Measurements from ENCODE around the gene MGAT3. TPM values are rescaled to one million over a fixed set of nuclear protein-coding genes. Genes with fewer than 3 reads are reported as not detected.

MGAT3 gene
- total RNA-seq, 1 experiment from 2014 or later = 0.20 TPM

- no peaks in the 10 kb centered on the region for H3K79me2 ChIP-seq (ENCODE audit: insufficient read depth, low read length)
- ATAC-seq (no peak), DNase-seq (ENCODE audit: low read depth, low spot score) (no peak)
- H3K9me3 ChIP-seq (ENCODE audit: control insufficient read depth in 1 of 2, insufficient read depth in 1 of 2, low read depth in 1 of 2, low read length in 2 of 2) = no peaks in the 10 kb centered on the region
- no peak overlapping the region for H3K9ac ChIP-seq (ENCODE audit: low read length)
- CTCF ChIA-PET = no interaction called here
- peaks cover 16 to 21% of the 10 kb centered on the region in 2 experiments for H3K4me1 ChIP-seq (ENCODE audit: control insufficient read depth in 1 of 2, insufficient read depth in 2 of 2, low read length in 2 of 2)
- RAD21 ChIA-PET (ENCODE audit: low non-redundant PET in 1 of 2, low total read pairs in 2 of 2, uncharacterized antibody in 2 of 2, unreplicated experiment in 2 of 2) = no interaction called here
- H3K4me3 ChIP-seq (replicated peaks in 1 of 2; ENCODE audit: low read depth in 1 of 2, low read length in 2 of 2) = no peak overlapping the region
- no peak overlapping the region for H3K4me2 ChIP-seq (ENCODE audit: low read length)
- no peak overlapping the region for H3K27ac ChIP-seq (ENCODE audit: low read depth, low read length)
- H3K36me3 ChIP-seq (ENCODE audit: control insufficient read depth in 1 of 2, insufficient read depth in 2 of 2, low read length in 2 of 2) = peaks cover 2 to 5% of the 10 kb centered on the region in 2 experiments; a peak in 2 of 4 replicates
- H3K9me2 ChIP-seq (ENCODE audit: insufficient read depth) = no peaks in the 10 kb centered on the region
- intact Hi-C loops (cut with micrococcal nuclease) = no loop called here
- H2AFZ ChIP-seq (ENCODE audit: low read depth, low read length, poor library complexity, severe bottlenecking) = no peak overlapping the region
- POLR2A ChIA-PET = no interaction called here
- H4K20me1 ChIP-seq (ENCODE audit: insufficient read depth) = no peaks in the 10 kb centered on the region
- no peaks in the 10 kb centered on the region for H3K27me3 ChIP-seq (ENCODE audit: insufficient read depth, low read length)
- TF ChIP-seq ZBTB33 (IDR thresholded peaks at IDR 0.05; ENCODE audit: extremely low read depth, insufficient replicate concordance, low read length) (no peak), CEBPB (IDR thresholded peaks at IDR 0.05; ENCODE audit: low read depth) (no peak), ELF1 (IDR thresholded peaks at IDR 0.05; ENCODE audit: borderline replicate concordance, low read depth) (no peak), POLR2AphosphoS5 (IDR thresholded peaks at IDR 0.05; ENCODE audit: low read depth, low read length) (no peak), TCF7L2 (IDR thresholded peaks at IDR 0.05; ENCODE audit: borderline replicate concordance, extremely low read depth, insufficient read depth, insufficient read length) (no peak), RAD21 (IDR thresholded peaks at IDR 0.05; ENCODE audit: low read depth) (no peak), EGR1 (IDR thresholded peaks at IDR 0.05; ENCODE audit: low read depth) (no peak), CBX3 (IDR thresholded peaks at IDR 0.05; ENCODE audit: low read depth) (no peak), FOSL1 (IDR thresholded peaks at IDR 0.05; ENCODE audit: low read depth) (no peak), SIN3A (IDR thresholded peaks at IDR 0.05; ENCODE audit: low read depth) (no peak), ZNF274 (IDR thresholded peaks at IDR 0.05; ENCODE audit: low read depth, low read length) (no peak)
- TF ChIP-seq, protein P1, sequence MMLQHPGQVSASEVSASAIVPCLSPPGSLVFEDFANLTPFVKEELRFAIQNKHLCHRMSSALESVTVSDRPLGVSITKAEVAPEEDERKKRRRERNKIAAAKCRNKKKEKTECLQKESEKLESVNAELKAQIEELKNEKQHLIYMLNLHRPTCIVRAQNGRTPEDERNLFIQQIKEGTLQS (IDR thresholded peaks at IDR 0.05) = no peak
- BruUV-seq (replicated peaks) = no TSS peak
These were observed 23.2 kb upstream of the MGAT3 start for GRCh38 chr22:39433476-39434242.

Data from HCT116 (cell line).